Effector memory CD4-positive, alpha-beta T cell (primary cell): ENCODE data around the gene DHRS7B.

Experiments used
- DNase-seq, 3 donors: peaks; one replicate each; pipeline ENCODE4 v3.0.0-alpha.2; 2020
- H3K27ac ChIP-seq: 2 replicates; pipeline ENCODE4 v1.7.0; 2013; ENCODE audit warnings: mild to moderate bottlenecking, low read length, moderate library complexity; ENCODE audit not compliant: insufficient read depth, poor library complexity, severe bottlenecking
- H3K27me3 ChIP-seq: replicated peaks from 2 replicates; pipeline ENCODE4 v1.7.0; 2013; ENCODE audit warnings: mild to moderate bottlenecking, low read length; ENCODE audit not compliant: insufficient read depth, control insufficient read depth, poor library complexity, severe bottlenecking
- H3K36me3 ChIP-seq: 2 replicates; pipeline ENCODE4 v1.7.0; 2013; ENCODE audit warnings: mild to moderate bottlenecking, low read length, moderate library complexity; ENCODE audit not compliant: control insufficient read depth, insufficient read depth
- H3K4me1 ChIP-seq: 2 replicates; pipeline ENCODE4 v1.7.0; 2013; ENCODE audit warnings: low read length, mild to moderate bottlenecking; ENCODE audit not compliant: control insufficient read depth, insufficient read depth, poor library complexity, severe bottlenecking
- H3K4me3 ChIP-seq: 2 replicates; pipeline ENCODE4 v1.7.0; 2013; ENCODE audit warnings: low read length, low read depth, mild to moderate bottlenecking; ENCODE audit not compliant: insufficient read depth, poor library complexity, severe bottlenecking
- H3K9me3 ChIP-seq: 2 replicates; pipeline ENCODE4 v1.7.0; 2013; ENCODE audit warnings: mild to moderate bottlenecking, low read length, moderate library complexity; ENCODE audit not compliant: control insufficient read depth

Gene DHRS7B

GRCh38 chr17:21200590-21201297 is 74.0 kb downstream of the DHRS7B start:
- no peaks in the 10 kb centered on the region for H3K9me3 ChIP-seq
- DNase-seq: no peak
- H3K36me3 ChIP-seq: peaks cover 37% of the 10 kb centered on the region
- H3K27me3 ChIP-seq: no peaks in the 10 kb centered on the region
- peaks cover 3% of the 10 kb centered on the region for H3K4me1 ChIP-seq
- no peak overlapping the region for H3K27ac ChIP-seq
- no peak overlapping the region for H3K4me3 ChIP-seq

DNA sequence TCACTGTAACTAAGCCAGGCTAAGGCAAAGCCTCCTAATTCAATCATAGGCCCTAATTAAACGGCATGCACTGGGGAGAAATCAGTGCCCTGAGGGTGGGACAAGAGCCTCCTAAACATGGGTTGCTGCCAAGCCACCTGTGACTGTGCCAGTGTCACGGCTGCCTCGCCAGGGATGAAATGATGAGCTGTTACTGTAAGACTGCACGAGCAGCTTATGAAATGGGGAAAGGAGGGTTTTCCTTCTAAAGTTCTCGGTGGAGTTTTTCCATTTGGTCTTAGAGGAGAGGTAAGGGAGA is 74.5 kb downstream of the DHRS7B start:
- no peaks in the 10 kb centered on the region for H3K9me3 ChIP-seq
- no peaks in the 10 kb centered on the region for H3K27me3 ChIP-seq
- peaks cover 3% of the 10 kb centered on the region for H3K4me1 ChIP-seq
- no peak for DNase-seq
- H3K27ac ChIP-seq: no peak overlapping the region
- H3K4me3 ChIP-seq: no peak overlapping the region
- peaks cover 37% of the 10 kb centered on the region for H3K36me3 ChIP-seq

DNA sequence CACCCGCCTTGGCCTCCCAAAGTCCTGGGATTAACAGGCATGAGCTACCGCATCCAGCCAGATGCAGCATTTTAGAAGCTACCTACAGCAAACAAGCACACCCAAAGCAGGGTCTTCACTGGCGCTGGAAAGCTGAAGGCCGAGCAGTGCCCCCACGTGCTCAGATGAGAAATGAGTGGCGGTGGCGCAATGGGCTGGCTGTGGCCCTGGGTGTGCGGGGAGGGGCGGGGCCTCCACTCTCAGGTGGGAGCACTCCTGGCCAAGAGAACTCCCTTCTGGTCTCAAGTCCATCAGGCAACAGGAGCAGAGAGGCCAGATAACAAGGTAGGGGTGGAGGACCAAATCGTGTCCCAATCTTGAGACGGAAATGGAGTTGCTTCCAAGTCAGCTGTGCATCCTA is 75.1 kb downstream of the DHRS7B start:
- H3K27me3 ChIP-seq: no peaks in the 10 kb centered on the region
- peaks cover 3% of the 10 kb centered on the region for H3K4me1 ChIP-seq
- H3K9me3 ChIP-seq: no peaks in the 10 kb centered on the region
- peaks cover 40% of the 10 kb centered on the region for H3K36me3 ChIP-seq
- H3K4me3 ChIP-seq: no peak overlapping the region
- no peak for DNase-seq
- H3K27ac ChIP-seq: no peak overlapping the region

DNA sequence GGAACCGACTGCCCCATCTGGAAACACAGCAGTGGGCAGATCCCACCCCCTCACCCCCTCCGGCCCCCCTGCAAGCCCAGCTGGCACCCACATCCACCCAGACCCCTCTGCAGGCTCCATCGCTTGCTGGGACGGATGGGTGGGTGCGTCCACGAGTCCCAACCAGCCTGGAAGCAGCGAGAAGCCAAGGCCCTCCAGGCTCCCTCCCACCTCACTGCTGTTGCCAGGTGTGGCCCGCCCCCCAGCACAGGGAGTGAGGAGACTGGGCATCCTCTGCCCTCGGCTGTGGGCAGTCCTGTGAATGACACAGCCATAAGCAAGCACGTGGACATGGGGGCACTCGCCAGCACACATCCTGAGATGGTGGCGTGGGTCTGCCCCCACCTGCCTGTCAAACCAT is 75.7 kb downstream of the DHRS7B start:
- Histone ChIP-seq H3K9me3 (no peaks in the 10 kb centered on the region), H3K27ac (no peak overlapping the region), H3K27me3 (no peaks in the 10 kb centered on the region), H3K4me1 (peaks cover 3% of the 10 kb centered on the region), H3K36me3 (peaks cover 36% of the 10 kb centered on the region), H3K4me3 (no peak overlapping the region)
- no peak for DNase-seq

DNA sequence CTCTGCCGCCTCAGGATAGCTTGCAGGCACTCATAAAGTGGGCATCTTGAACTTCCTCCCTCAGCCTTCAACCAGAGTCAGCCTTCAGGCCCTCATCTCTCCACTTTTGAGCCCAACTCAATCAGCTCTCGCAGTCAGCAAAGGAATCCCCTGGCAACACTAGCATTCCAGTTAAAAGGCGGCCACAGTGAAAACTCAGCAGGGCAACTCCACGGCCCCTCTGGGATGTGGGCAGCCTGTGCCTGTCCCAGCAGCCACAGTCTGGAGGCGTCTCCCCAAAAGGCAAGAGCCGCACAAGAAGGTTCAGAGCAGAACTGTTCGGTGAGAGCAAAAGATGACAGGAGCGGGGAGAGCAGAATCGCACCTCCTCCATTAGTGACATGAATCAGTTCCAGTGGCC is 78.2 kb downstream of the DHRS7B start:
- H3K27me3 ChIP-seq: no peaks in the 10 kb centered on the region
- no peaks in the 10 kb centered on the region for H3K9me3 ChIP-seq
- H3K4me3 ChIP-seq: no peak overlapping the region
- DNase-seq: no peak
- no peak overlapping the region for H3K27ac ChIP-seq
- peaks cover 3% of the 10 kb centered on the region for H3K4me1 ChIP-seq
- H3K36me3 ChIP-seq: peaks cover 34% of the 10 kb centered on the region

- Histone ChIP-seq H3K4me1 (peaks cover 15% of the 10 kb centered on the region), H3K27me3 (no peaks in the 10 kb centered on the region), H3K36me3 (peaks cover 35% of the 10 kb centered on the region), H3K27ac (no peak overlapping the region), H3K9me3 (no peaks in the 10 kb centered on the region), H3K4me3 (no peak overlapping the region)
- DNase-seq: no peak
Observed at GRCh38 chr17:21208352-21208751, 81.6 kb downstream of the DHRS7B start.

DNA sequence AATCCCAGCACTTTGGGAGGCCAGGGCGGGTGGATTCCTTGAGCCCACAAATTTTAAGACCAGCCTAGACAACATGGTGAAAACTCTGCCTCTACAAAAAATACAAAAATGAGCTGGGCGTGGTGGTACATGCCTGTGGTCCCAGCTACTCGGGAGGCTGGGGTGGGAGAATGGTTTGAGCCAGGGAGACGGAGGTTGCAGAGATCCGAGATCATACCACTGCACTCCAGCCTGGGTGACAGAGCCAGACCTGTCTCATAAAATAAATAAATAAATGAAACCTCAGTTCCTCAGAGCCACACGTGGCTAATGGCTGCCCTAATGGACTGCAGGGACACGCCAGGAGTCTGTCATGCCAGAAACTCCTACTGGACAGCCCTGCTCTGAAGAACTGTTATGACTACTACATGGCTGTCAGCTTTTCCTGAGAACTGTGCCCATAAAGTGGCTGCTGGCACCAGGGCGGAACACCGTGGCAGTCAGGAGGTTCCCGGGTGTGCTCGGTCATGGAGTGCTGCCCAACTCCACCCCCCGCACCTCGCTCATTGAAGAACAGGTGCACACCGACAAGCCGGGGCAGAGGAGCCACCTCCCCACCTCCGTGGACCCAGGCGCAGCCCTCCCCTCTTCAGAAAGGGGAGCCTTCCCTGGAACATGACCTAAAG is 82.9 kb downstream of the DHRS7B start:
- Histone ChIP-seq H3K27ac (no peak overlapping the region), H3K4me1 (peaks cover 17% of the 10 kb centered on the region)
- DNase-seq: no peak

GRCh38 chr17:21210411-21211076 is 83.8 kb downstream of the DHRS7B start:
- H3K27me3 ChIP-seq: no peaks in the 10 kb centered on the region
- DNase-seq: no peak
- H3K9me3 ChIP-seq: no peaks in the 10 kb centered on the region
- no peak overlapping the region for H3K27ac ChIP-seq
- no peak overlapping the region for H3K4me3 ChIP-seq
- H3K36me3 ChIP-seq: peaks cover 37% of the 10 kb centered on the region
- peaks cover 23% of the 10 kb centered on the region for H3K4me1 ChIP-seq

More for the DNA sequence above, 82.9 kb downstream of the DHRS7B start:
- Histone ChIP-seq H3K27me3 (no peaks in the 10 kb centered on the region), H3K4me3 (no peak overlapping the region), H3K36me3 (peaks cover 37% of the 10 kb centered on the region), H3K9me3 (no peaks in the 10 kb centered on the region)

GRCh38 chr17:21211825-21212479 is 85.2 kb downstream of the DHRS7B start:
- Histone ChIP-seq H3K4me3 (no peak overlapping the region), H3K9me3 (no peaks in the 10 kb centered on the region), H3K4me1 (peaks cover 23% of the 10 kb centered on the region), H3K36me3 (peaks cover 31% of the 10 kb centered on the region), H3K27ac (no peak overlapping the region), H3K27me3 (no peaks in the 10 kb centered on the region)
- no peak for DNase-seq
